Measurements from ENCODE around the gene MADCAM1.
A peak's percentile ranks its signal among the peaks of the same experiment; 100 is the strongest.

DNA sequence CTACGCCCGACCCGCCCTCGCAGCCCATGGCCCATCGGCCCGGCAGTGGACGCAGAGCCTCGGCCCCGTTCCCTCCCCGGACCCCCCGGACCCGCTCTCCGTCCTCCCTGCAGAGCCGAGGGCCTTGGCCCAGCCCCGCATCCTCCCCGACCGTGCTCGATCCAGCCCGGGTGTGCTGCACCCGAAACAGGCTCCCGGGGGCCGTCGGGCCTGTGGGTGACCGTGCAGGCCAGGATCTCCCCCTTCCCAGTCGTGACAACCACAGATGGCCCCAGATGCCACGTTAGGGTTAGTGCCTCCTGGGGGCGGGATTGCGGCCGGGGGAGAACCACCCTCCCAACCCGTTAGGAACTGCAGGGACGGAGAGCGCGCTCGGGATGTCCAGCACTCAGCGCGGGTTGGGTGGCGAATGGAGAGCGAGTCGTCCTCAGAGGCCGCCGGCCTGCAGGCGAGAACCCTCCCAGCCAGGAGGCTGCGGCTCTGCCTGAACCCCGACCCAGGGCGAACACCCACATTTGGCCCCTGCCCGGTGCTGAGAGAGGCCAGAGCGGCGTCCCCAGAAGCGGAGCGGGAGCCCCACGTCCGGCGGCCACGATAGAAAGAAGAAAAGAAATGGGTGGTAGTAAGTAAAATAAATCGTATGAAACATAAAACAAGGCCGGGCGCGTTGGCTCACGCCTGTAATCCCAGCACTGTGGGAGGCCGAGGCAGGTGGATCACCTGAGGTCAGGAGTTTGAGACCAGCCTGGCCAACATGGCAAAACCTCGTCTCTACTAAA, 6.7 kb upstream of the MADCAM1 start:
- TF ChIP-seq, protein P1, sequence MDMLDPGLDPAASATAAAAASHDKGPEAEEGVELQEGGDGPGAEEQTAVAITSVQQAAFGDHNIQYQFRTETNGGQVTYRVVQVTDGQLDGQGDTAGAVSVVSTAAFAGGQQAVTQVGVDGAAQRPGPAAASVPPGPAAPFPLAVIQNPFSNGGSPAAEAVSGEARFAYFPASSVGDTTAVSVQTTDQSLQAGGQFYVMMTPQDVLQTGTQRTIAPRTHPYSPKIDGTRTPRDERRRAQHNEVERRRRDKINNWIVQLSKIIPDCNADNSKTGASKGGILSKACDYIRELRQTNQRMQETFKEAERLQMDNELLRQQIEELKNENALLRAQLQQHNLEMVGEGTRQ (IDR thresholded peaks at IDR 0.05; ENCODE audit: low read length) = no peak
- TF ChIP-seq, protein P2, sequence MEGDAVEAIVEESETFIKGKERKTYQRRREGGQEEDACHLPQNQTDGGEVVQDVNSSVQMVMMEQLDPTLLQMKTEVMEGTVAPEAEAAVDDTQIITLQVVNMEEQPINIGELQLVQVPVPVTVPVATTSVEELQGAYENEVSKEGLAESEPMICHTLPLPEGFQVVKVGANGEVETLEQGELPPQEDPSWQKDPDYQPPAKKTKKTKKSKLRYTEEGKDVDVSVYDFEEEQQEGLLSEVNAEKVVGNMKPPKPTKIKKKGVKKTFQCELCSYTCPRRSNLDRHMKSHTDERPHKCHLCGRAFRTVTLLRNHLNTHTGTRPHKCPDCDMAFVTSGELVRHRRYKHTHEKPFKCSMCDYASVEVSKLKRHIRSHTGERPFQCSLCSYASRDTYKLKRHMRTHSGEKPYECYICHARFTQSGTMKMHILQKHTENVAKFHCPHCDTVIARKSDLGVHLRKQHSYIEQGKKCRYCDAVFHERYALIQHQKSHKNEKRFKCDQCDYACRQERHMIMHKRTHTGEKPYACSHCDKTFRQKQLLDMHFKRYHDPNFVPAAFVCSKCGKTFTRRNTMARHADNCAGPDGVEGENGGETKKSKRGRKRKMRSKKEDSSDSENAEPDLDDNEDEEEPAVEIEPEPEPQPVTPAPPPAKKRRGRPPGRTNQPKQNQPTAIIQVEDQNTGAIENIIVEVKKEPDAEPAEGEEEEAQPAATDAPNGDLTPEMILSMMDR (IDR thresholded peaks at IDR 0.05; ENCODE audit: control extremely low read depth in 1 of 3, insufficient read depth in 1 of 3, low read depth in 1 of 3, low read length in 3 of 3) = no peak
- TF ChIP-seq, protein P3, sequence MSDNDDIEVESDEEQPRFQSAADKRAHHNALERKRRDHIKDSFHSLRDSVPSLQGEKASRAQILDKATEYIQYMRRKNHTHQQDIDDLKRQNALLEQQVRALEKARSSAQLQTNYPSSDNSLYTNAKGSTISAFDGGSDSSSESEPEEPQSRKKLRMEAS (IDR thresholded peaks at IDR 0.05) = peak; percentile 24; the same call in 1 of the 2 replicates
- TF ChIP-seq JUND (IDR thresholded peaks at IDR 0.05; ENCODE audit: low read length) = no peak
- no peak for TF ChIP-seq SP2 (IDR thresholded peaks at IDR 0.05; ENCODE audit: low read length)
- no peak for TF ChIP-seq GABPA (IDR thresholded peaks at IDR 0.05; ENCODE audit: borderline replicate concordance, insufficient read depth, low read length)
- TF ChIP-seq BACH1 (IDR thresholded peaks at IDR 0.05; ENCODE audit: low read length) = no peak
- no peak for TF ChIP-seq BRCA1 (IDR thresholded peaks at IDR 0.05; ENCODE audit: low read depth, low read length)
- no peak for TF ChIP-seq NRF1 (IDR thresholded peaks at IDR 0.05; ENCODE audit: low read depth, low read length)
- TF ChIP-seq RAD21 (IDR thresholded peaks at IDR 0.05 in 1 of 2, conservative IDR thresholded peaks at IDR 0.05 in 1 of 2; ENCODE audit: low read depth in 2 of 2, low read length in 2 of 2) = no peak
- no peak for TF ChIP-seq TAF1 (IDR thresholded peaks at IDR 0.05; ENCODE audit: low read depth, low read length)
- TF ChIP-seq SIN3A (conservative IDR thresholded peaks at IDR 0.05 in 1 of 2, IDR thresholded peaks at IDR 0.05 in 1 of 2; ENCODE audit: low read depth in 1 of 2, low read length in 2 of 2) = no peak
- TF ChIP-seq NANOG (IDR thresholded peaks at IDR 0.05; ENCODE audit: insufficient read depth, low read depth, low read length, poor library complexity, severe bottlenecking) = no peak
- peak; percentile 37; the same call in 1 of the 2 replicates for TF ChIP-seq TBP (IDR thresholded peaks at IDR 0.05; ENCODE audit: low read depth, low read length)
